Testis (tissue), 3 donors: ENCODE measurements around the gene TTF2. TPM values are rescaled to one million over a fixed set of nuclear protein-coding genes. Genes with fewer than 3 reads are reported as not detected.
A peak's percentile ranks its signal among the peaks of the same experiment; 100 is the strongest.

Experiments used
- DNase-seq: peaks from one replicate; pipeline ENCODE4 v3.0.0-alpha.2; 2019
- H3K27ac ChIP-seq, 2 donors: fragments of 200-600 bp; sonication (generic); one replicate each; pipeline ENCODE4 v1.5.1; 2019
- H3K27me3 ChIP-seq: fragments of 200-600 bp; sonication (generic); one replicate; pipeline ENCODE4 v1.5.1; 2019
- H3K36me3 ChIP-seq: fragments of 200-600 bp; sonication (generic); one replicate; pipeline ENCODE4 v1.5.1; 2017; ENCODE audit warnings: low read depth; ENCODE audit errors: missing control alignments
- H3K4me1 ChIP-seq: fragments of 200-600 bp; sonication (generic); one replicate; pipeline ENCODE4 v1.5.1; 2019
- H3K4me3 ChIP-seq, 2 donors: fragments of 200-600 bp; sonication (generic); one replicate each; pipeline ENCODE4 v1.5.1; 2017 to 2019
- H3K9me3 ChIP-seq: fragments of 200-600 bp; sonication (generic); one replicate; pipeline ENCODE4 v1.5.1; 2017
- POLR2A ChIP-seq: fragments of 450-650 bp; IDR thresholded peaks from one replicate; pipeline ENCODE4 v1.6.1; 2017; ENCODE audit warnings: antibody characterized with exemption, mild to moderate bottlenecking, moderate library complexity
- WGBS, 2 donors: methylation state at CpG; one replicate each; pipeline ENCODE4 v1.1.5; 2018; 5-methylcytosine and 5-hydroxymethylcytosine counted together
- intact Hi-C: fragments of 100-400 bp; cut with DNase I; formaldehyde crosslinking; loops from one replicate; pipeline ENCODE4 v1.15.1; 2023; ENCODE audit warnings: low total_unique reads
- polyA plus RNA-seq: library from polyadenylated mRNA; stranded (reverse); fragments of 350-450 nt; fragmentation: Illumina TruSeq; extraction: RNeasy Lipid Tissue Mini Kit (QIAGEN cat#74804); gene quantifications from one replicate; pipeline ENCODE4 v1.2.3, GENCODE V29; 2014; ENCODE audit warnings: low read depth, low replicate concordance; ENCODE audit not compliant: insufficient read depth
- total RNA-seq, 2 donors: library from RNA; depleted of rRNA; stranded (reverse); fragments of >200 nt; gene quantifications; one replicate each; pipeline ENCODE4 v1.2.3, GENCODE V29; 2016
- TF ChIP-seq, protein P1 (sequence below), 3 experiments: fragments of 450-650 bp in 2 of 3; fragments of 200-600 bp in 1 of 3; sonication (generic) in 1 of 3; IDR thresholded peaks; one replicate each; pipeline ENCODE4 v1.5.1; 2016 to 2019; ENCODE audit warnings: antibody characterized with exemption in 3 of 3, mild to moderate bottlenecking in 2 of 3, moderate library complexity in 1 of 3

Gene TTF2
- total and polyA plus RNA-seq, 3 donors from 2014 or later, result 20.2 to 26.5 (median 20.8) TPM

GRCh38 chr1:117032266-117032665, 27.9 kb upstream of the TTF2 start:
- intact Hi-C loops, result no loop called here
- H3K27ac ChIP-seq, result no peak overlapping the region
- H3K4me1 ChIP-seq, result peaks cover 6% of the 10 kb centered on the region
- no peak for DNase-seq
- no peak overlapping the region for H3K4me3 ChIP-seq
- no peaks in the 10 kb centered on the region for H3K27me3 ChIP-seq
- no peaks in the 10 kb centered on the region for H3K36me3 ChIP-seq
- TF ChIP-seq POLR2A, result no peak
- TF ChIP-seq, protein P1, sequence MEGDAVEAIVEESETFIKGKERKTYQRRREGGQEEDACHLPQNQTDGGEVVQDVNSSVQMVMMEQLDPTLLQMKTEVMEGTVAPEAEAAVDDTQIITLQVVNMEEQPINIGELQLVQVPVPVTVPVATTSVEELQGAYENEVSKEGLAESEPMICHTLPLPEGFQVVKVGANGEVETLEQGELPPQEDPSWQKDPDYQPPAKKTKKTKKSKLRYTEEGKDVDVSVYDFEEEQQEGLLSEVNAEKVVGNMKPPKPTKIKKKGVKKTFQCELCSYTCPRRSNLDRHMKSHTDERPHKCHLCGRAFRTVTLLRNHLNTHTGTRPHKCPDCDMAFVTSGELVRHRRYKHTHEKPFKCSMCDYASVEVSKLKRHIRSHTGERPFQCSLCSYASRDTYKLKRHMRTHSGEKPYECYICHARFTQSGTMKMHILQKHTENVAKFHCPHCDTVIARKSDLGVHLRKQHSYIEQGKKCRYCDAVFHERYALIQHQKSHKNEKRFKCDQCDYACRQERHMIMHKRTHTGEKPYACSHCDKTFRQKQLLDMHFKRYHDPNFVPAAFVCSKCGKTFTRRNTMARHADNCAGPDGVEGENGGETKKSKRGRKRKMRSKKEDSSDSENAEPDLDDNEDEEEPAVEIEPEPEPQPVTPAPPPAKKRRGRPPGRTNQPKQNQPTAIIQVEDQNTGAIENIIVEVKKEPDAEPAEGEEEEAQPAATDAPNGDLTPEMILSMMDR (IDR thresholded peaks at IDR 0.05), result no peak
- H3K9me3 ChIP-seq, result no peaks in the 10 kb centered on the region
- 95 to 97% methylated on average over 3 of the region's 3 CpGs for WGBS, 2 donors

DNA sequence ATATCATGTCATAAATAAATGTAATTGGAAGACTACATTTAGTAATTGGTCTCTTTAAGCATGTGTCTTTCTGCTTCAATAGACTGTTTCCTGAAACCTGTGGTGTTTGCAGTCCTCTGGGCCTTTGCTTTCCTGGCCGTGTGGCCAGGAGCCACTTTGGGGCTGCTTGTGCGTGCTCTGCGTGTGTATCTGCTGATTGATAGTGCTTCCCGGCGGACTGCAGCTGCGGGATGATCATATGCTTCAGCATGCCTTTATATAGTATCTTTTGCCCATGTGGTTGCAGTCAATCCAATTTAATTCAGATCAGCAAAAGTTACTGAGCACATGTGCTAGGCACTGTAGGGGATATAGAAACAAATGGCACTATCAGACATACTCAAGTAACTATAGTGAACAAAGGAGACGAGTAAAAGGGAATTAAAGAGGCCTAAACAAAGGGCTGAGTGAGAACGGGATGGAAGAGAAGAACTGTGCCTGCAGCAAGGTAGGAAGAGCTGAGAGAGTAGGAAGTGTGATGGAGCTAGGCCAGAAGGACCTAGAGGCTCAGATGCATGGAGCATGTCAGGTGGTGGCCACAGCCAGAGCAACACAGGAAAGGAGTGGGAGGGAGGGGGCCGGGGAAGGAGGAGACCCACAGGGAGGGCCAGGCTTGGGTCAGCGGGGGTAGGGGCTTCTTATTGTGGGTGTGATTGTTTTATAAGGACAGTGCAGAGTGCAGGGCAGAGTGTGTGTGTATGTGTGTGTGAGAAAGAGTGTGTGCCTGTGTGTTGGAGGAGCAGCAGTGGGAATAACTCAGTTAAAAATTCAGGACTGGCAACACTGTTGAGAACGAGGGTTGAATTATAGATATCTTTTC, 27.2 kb upstream of the TTF2 start:
- H3K36me3 ChIP-seq, result no peaks in the 10 kb centered on the region
- intact Hi-C loops, result no loop called here
- H3K27ac ChIP-seq, result peak overlapping the region in 1 of 2 donors; percentile 16
- H3K4me1 ChIP-seq, result peaks cover 6% of the 10 kb centered on the region
- TF ChIP-seq, protein P1 (IDR thresholded peaks at IDR 0.05), result no peak
- TF ChIP-seq POLR2A, result no peak
- H3K9me3 ChIP-seq, result no peaks in the 10 kb centered on the region
- no peak overlapping the region for H3K4me3 ChIP-seq
- no peak for DNase-seq
- WGBS, 2 donors, result 70 to 73% methylated on average over 11 of the region's 11 CpGs
- no peaks in the 10 kb centered on the region for H3K27me3 ChIP-seq

- 68 to 69% methylated on average over 7 of the region's 7 CpGs for WGBS, 2 donors
Measured at GRCh38 chr1:117033772-117034171, 26.4 kb upstream of the TTF2 start.

DNA sequence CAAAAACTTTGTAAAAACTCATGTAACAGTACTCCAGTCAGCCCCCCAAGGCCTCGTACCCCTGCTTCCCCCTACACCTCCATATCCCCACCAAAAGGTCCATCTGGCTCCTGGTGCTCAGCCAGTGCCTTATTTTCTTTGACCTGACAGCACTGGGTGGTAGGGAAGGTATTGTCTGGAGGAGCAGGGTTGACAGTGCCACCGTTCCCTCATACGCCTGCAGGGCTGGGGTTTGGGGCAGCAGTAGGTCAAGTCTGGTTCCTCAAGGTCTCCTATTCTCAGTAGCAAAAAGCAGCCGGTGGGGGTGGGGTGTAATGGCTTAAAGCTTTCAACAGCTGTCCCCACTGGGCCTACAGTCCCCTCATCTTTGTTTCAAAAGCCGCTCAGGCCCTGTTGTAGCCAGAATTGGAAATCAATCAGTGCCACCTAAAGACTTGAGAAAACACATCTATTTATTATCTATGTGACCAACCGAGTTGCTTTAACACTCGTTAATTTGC, 25.3 kb upstream of the TTF2 start:
- intact Hi-C loops, result no loop called here
- no peak for DNase-seq
- peaks cover 6% of the 10 kb centered on the region for H3K4me1 ChIP-seq
- H3K27ac ChIP-seq, result no peak overlapping the region
- H3K36me3 ChIP-seq, result no peaks in the 10 kb centered on the region
- no peaks in the 10 kb centered on the region for H3K27me3 ChIP-seq
- no peaks in the 10 kb centered on the region for H3K9me3 ChIP-seq
- WGBS, 2 donors, result 91 to 93% methylated on average over 7 of the region's 7 CpGs
- H3K4me3 ChIP-seq, result no peak overlapping the region
- TF ChIP-seq POLR2A, result no peak
- TF ChIP-seq, protein P1 (IDR thresholded peaks at IDR 0.05), result no peak

More at GRCh38 chr1:117033772-117034171, 26.4 kb upstream of the TTF2 start:
- Histone ChIP-seq H3K27ac (no peak overlapping the region), H3K9me3 (no peaks in the 10 kb centered on the region), H3K27me3 (no peaks in the 10 kb centered on the region), H3K4me3 (no peak overlapping the region), H3K4me1 (peaks cover 6% of the 10 kb centered on the region), H3K36me3 (no peaks in the 10 kb centered on the region)
- no peak for DNase-seq
- intact Hi-C loops, result no loop called here
- TF ChIP-seq, protein P1 (IDR thresholded peaks at IDR 0.05), result no peak
- no peak for TF ChIP-seq POLR2A
